ENCODE measurements around the gene CCDC92. TPM values are rescaled to one million over a fixed set of nuclear protein-coding genes. Genes with fewer than 3 reads are reported as not detected.

CCDC92 gene
- total RNA-seq, 2 donors from 2014 or later: 21.1 to 31.0 TPM

DNA sequence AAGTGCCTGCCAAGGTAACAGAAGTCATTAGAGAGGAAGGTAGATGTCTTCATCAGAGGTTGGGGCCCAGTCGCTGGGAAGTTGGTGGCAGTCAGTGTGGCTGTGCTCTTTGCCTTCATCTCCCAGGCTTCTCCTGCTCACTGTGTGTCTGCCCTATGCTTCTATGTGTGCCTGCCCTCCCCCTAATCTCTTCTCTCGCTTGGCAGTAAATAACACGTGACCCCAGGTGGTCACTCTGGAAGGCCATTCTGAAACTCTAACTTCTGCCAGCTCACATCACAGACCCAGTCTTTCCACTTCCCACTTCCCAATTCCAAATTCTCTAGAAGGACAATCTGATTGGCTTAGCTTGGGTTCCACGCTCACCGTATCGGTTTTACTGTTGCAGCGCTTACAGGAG is 9.6 kb upstream of the CCDC92 start:
- ATAC-seq (replicated peaks in 1 of 2) (no peak), DNase-seq (no peak)
- Mint-ChIP-seq H3K27ac (no peak overlapping the region), H3K27me3 (ENCODE audit: low read depth) (no peaks in the 10 kb centered on the region), H3K9me3 (no peaks in the 10 kb centered on the region), H3K4me3 (no peak overlapping the region), H3K36me3 (ENCODE audit: insufficient read depth in 2 of 2) (peaks cover 0 to 2% of the 10 kb centered on the region in 2 donors), H3K4me1 (ENCODE audit: low read depth) (peaks cover 14% of the 10 kb centered on the region)

DNA sequence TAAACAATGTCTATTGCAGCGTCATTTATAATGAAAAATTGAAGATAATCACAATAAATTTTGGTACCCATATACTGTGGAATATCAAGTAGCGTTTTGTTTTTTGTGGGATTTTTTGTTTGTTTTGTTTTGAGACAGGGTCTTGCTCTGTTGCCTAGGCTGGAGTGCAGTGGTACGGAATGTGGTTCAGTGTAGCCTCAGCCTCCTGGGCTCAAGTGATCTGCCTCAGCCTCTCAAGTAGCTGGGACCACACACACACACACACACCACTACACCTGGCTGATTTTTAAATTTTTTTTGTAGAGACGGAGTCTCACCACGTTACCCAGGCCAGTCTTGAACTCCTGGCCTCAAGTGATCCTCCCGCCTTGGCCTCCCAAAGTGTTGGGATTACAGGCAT is 6.9 kb upstream of the CCDC92 start:
- H3K27me3 Mint-ChIP-seq (ENCODE audit: low read depth): no peaks in the 10 kb centered on the region
- no peaks in the 10 kb centered on the region for H3K9me3 Mint-ChIP-seq
- peaks cover 20% of the 10 kb centered on the region for H3K4me1 Mint-ChIP-seq (ENCODE audit: low read depth)
- no peak overlapping the region for H3K4me3 Mint-ChIP-seq
- DNase-seq (no peak), ATAC-seq (replicated peaks in 1 of 2) (no peak)
- peaks cover 0 to 8% of the 10 kb centered on the region in 2 donors for H3K36me3 Mint-ChIP-seq (ENCODE audit: insufficient read depth in 2 of 2)
- H3K27ac Mint-ChIP-seq: no peak overlapping the region

DNA sequence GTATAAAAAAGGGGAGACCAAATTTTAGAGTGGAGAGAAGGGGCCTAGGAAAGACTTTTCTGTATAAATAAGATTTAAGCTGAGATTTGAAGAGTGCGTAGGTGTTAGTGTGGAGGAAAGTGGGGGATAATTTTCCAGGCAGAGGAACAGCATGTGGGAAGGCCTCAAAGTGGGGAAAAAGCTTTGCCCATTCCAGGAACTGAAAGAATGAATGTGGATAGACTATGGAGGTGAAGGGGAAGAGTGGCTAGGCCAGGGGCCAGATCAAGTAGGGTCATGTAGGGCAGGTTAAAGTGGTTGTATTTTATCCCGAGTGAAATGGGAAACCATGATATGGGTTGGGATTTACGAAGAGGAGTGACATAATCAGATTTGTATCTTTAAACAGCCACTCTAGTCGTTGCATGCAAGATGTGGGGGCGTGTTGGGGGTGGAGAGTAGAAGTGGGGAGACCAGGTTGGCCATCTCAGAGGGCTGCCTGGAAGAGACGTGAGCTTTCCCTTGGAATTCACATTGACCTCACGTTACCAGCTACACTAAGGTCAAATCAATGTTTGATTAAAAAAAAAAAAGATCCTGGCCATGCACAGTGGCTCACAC is 3.7 kb upstream of the CCDC92 start:
- Mint-ChIP-seq H3K27me3 (ENCODE audit: low read depth) (no peaks in the 10 kb centered on the region), H3K36me3 (ENCODE audit: insufficient read depth in 2 of 2) (peaks cover 5 to 11% of the 10 kb centered on the region in 2 donors), H3K4me1 (ENCODE audit: low read depth) (peaks cover 25% of the 10 kb centered on the region), H3K27ac (no peak overlapping the region), H3K9me3 (no peaks in the 10 kb centered on the region), H3K4me3 (no peak overlapping the region)
- DNase-seq (no peak), ATAC-seq (replicated peaks in 1 of 2) (no peak)

DNA sequence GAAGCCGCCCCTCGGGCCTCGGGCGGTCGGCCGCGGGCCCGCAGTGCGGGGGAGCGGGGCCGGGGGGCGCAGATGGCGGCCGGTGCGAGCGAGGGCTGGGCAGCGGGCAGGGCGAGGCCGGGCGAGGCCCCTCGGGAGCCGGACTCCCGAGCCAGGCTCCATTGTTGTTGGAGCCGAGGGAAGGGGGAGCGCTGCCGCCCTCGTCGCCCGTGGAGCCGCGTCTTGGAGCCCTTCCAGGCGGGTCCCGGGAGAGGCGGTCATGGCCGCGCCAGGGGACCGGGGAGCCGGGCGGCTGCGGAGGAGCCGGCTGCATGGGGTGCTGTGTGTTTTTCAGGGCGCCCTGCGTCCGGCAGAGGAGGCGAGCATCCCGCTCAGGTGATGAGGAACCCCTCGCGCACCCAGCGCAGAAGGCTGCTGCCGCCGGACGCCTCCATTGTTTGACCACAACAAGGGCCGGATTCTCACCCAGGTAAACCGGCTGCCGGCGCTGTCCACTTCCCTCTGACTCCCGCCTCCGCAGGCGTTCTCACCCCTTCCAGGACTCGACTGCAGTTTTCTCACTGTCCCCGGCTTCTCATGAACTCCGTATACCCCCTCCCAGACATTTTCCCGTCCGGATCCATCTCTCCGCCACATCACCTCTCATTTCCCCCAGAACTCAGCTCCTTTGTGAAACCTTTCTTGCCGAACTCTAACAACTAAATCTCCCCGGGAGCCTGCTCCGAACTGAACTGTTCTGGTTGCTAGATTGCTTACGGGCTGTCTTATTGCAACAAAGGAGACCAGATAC is 1.1 kb upstream of the CCDC92 start:
- Mint-ChIP-seq H3K9me3 (no peaks in the 10 kb centered on the region), H3K27me3 (ENCODE audit: low read depth) (no peaks in the 10 kb centered on the region), H3K4me3 (peak overlapping the region; percentile 88), H3K27ac (peak overlapping the region; percentile 44), H3K4me1 (ENCODE audit: low read depth) (peaks cover 50% of the 10 kb centered on the region), H3K36me3 (ENCODE audit: insufficient read depth in 2 of 2) (peaks cover 5 to 9% of the 10 kb centered on the region in 2 donors)
- DNase-seq: peak; percentile 35 to 42
- ATAC-seq (replicated peaks in 1 of 2): peak; percentile 1 to 3

DNA sequence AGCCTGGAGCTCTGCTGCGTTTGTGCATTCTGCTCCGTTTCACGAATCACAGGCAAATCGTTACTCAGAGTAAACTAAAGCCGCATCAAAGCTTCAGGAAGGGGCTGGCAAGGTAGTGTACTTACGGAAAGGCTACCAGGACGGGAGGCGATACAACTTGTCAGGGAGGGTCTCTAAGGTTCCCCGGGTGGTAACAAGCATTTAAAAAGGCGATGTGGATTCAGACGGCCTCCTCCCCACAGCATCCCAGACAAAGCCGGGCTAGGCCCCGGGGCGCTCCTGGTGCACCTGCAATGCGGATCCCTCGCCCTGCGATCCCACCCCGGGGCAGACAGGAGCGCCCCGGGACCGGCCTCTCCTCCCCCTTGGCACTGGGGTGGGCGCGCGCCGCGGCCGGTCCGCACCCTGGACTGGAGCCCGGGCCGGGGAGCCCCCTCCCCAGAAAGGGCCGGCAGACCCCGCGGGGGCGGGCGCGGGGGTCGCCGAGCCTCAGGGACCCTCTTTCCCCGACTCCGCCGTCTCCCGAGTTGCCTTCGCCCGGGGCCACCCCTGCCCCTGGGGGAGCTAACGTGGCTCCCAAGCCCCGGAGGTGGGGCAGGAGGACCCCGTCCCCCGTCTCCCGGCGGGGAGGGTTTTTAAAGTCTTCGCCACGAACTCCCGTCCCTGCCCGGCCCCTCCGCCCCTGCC is 718 bp downstream of the CCDC92 start:
- H3K9me3 Mint-ChIP-seq: no peaks in the 10 kb centered on the region
- peak in 1 of 2 donors; percentile 12 for ATAC-seq (replicated peaks in 1 of 2)
- H3K36me3 Mint-ChIP-seq (ENCODE audit: insufficient read depth in 2 of 2): peaks cover 5 to 9% of the 10 kb centered on the region in 2 donors
- peak; percentile 48 to 50 for DNase-seq
- H3K4me1 Mint-ChIP-seq (ENCODE audit: low read depth): peaks cover 51% of the 10 kb centered on the region
- no peaks in the 10 kb centered on the region for H3K27me3 Mint-ChIP-seq (ENCODE audit: low read depth)
- peak overlapping the region; percentile 49 for H3K27ac Mint-ChIP-seq
- H3K4me3 Mint-ChIP-seq: peak overlapping the region; percentile 93 to 95

DNA sequence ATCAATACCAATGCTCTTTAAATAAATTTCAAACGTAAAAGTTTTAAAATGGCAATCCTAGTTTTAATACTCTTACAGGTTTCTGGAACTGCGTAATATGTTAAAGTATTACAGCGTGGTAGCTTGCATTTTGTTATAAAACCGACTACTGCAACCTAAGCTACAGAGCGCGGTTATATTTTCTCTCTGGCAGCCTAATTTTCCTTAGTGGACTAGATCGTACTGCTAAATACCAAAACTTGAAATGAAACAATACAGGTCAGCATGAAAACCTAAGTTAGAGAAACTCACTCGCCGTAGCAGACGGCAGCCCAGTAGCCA is 1.2 kb downstream of the CCDC92 start:
- no peak for DNase-seq
- ATAC-seq (replicated peaks in 1 of 2): no peak
- no peaks in the 10 kb centered on the region for H3K27me3 Mint-ChIP-seq (ENCODE audit: low read depth)
- H3K4me3 Mint-ChIP-seq: peak overlapping the region; percentile 93 to 95
- H3K4me1 Mint-ChIP-seq (ENCODE audit: low read depth): peaks cover 51% of the 10 kb centered on the region
- peak overlapping the region; percentile 49 for H3K27ac Mint-ChIP-seq
- no peaks in the 10 kb centered on the region for H3K9me3 Mint-ChIP-seq
- H3K36me3 Mint-ChIP-seq (ENCODE audit: insufficient read depth in 2 of 2): peaks cover 5 to 9% of the 10 kb centered on the region in 2 donors

DNA sequence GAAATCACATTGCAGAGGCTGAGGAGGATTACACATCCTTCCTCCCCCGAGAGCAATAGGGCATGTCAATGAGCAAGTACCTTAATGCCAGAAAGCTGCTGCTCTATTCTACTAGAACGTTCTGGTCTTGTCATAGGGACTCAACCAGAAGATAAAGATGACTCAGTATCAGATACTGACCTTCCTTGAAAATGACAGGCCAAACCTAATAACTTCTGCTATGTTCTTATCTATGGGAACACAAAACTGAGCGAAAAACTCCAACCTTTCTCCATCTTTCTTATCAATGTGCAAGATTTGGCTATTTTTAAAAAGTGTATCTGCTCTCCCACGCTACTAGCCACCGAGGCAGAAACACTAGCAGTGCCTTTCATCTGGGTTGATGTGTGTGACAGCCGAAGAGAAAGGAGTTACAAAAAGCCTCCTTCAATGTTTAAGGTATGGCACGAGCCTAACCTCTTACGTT is 5.5 kb downstream of the CCDC92 start:
- Mint-ChIP-seq H3K9me3 (no peaks in the 10 kb centered on the region), H3K4me3 (no peak overlapping the region), H3K27ac (no peak overlapping the region), H3K4me1 (ENCODE audit: low read depth) (peaks cover 43% of the 10 kb centered on the region), H3K27me3 (ENCODE audit: low read depth) (no peaks in the 10 kb centered on the region), H3K36me3 (ENCODE audit: insufficient read depth in 2 of 2) (peaks cover 0 to 2% of the 10 kb centered on the region in 2 donors)
- DNase-seq (no peak), ATAC-seq (replicated peaks in 1 of 2) (no peak)

DNA sequence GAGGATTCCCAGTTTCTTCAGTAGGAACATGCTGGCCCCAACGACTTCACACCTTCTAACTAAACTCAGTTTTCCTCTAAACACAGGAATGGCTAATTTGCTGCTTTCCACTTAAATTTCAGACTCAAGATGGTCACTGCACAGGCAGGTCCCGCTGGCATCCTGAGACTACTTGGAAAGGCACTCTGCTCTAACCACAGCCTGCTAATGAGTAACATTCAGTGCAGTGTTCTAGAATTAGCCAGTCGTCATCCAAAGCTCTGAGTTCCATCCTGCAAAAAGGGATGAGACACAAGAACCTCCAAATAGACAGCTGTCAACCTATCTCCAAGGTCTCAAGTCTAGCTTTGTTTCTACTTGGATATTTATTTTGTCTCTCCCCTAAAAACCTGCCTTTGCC is 6.0 kb downstream of the CCDC92 start:
- H3K27ac Mint-ChIP-seq: no peak overlapping the region
- peaks cover 0 to under 1% of the 10 kb centered on the region in 2 donors for H3K36me3 Mint-ChIP-seq (ENCODE audit: insufficient read depth in 2 of 2)
- H3K4me1 Mint-ChIP-seq (ENCODE audit: low read depth): peaks cover 41% of the 10 kb centered on the region

DNA sequence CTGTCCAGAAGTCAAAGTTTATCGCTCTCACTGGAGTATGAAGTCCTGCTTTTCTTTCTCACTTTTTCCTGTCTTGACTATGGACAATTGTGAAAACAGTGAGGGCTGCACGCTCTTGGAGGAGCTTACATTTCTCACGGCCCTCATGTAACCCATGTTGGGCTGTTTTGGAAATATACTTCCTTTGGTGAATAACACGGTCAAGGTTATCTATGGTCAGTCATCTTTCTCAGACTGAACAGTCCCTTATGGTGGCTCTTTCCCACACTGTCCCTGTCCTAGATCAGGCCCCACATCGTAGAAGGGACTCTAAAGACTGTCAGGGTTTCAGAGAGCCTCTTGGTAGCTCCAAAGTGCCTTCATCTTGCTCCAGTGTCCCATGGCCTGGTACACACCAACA is 7.2 kb downstream of the CCDC92 start:
- Mint-ChIP-seq H3K4me1 (ENCODE audit: low read depth) (peaks cover 29% of the 10 kb centered on the region), H3K9me3 (no peaks in the 10 kb centered on the region), H3K27ac (no peak overlapping the region), H3K4me3 (no peak overlapping the region), H3K36me3 (ENCODE audit: insufficient read depth in 2 of 2) (no peaks in the 10 kb centered on the region), H3K27me3 (ENCODE audit: low read depth) (no peaks in the 10 kb centered on the region)
- DNase-seq: no peak
- ATAC-seq (replicated peaks in 1 of 2): no peak

More for the DNA sequence above, 6.0 kb downstream of the CCDC92 start:
- ATAC-seq (replicated peaks in 1 of 2) (no peak), DNase-seq (no peak)
- no peak overlapping the region for H3K4me3 Mint-ChIP-seq
- no peaks in the 10 kb centered on the region for H3K9me3 Mint-ChIP-seq
- H3K27me3 Mint-ChIP-seq (ENCODE audit: low read depth): no peaks in the 10 kb centered on the region

DNA sequence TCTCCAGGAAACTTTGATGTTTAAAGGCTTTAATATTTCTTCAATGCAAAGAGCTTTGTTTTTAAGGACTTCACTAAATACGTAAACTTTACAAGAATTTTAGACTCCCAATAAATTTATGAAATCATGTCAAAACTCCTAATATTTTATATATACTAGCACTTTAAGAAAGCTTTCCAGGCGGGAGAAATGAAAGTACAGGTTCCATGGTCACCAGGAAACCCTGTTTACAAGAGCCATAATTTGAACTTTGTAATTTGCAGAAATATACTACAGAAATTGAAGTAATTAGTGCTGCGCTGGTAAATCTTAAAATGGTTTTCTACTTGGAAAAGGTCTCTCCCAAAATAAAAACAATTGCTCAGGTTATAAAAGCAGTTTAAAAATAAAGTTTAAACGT is 8.8 kb downstream of the CCDC92 start:
- DNase-seq (no peak), ATAC-seq (replicated peaks in 1 of 2) (no peak)
- Mint-ChIP-seq H3K9me3 (no peaks in the 10 kb centered on the region), H3K4me1 (ENCODE audit: low read depth) (peaks cover 14% of the 10 kb centered on the region), H3K27ac (no peak overlapping the region), H3K4me3 (no peak overlapping the region), H3K27me3 (ENCODE audit: low read depth) (no peaks in the 10 kb centered on the region), H3K36me3 (ENCODE audit: insufficient read depth in 2 of 2) (no peaks in the 10 kb centered on the region)

DNA sequence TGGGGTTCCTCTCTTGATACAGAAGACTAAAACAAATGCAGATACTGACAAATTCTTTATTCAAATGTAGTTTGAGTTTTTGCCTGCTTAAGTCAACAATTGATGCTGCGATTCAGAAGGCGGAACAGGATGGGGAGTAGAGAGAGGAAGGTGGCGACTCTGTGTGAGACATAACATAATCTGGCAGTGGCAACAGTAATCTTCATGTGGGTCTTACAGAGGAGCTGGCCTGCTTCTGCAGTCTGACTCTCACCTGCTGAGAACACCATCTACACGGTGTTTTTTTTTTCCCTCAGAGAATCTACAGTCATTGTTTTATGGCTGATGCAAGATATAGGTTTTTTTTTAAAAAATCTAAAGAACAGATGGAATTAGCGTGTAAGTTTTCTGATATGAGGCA is 10.1 kb downstream of the CCDC92 start:
- H3K4me3 Mint-ChIP-seq: no peak overlapping the region
- H3K27me3 Mint-ChIP-seq (ENCODE audit: low read depth): no peaks in the 10 kb centered on the region
- H3K9me3 Mint-ChIP-seq: no peaks in the 10 kb centered on the region
- H3K36me3 Mint-ChIP-seq (ENCODE audit: insufficient read depth in 2 of 2): no peaks in the 10 kb centered on the region
- no peak overlapping the region for H3K27ac Mint-ChIP-seq
- DNase-seq (no peak), ATAC-seq (replicated peaks in 1 of 2) (peak in 1 of 2 donors; percentile 51)
- H3K4me1 Mint-ChIP-seq (ENCODE audit: low read depth): peaks cover 12% of the 10 kb centered on the region

DNA sequence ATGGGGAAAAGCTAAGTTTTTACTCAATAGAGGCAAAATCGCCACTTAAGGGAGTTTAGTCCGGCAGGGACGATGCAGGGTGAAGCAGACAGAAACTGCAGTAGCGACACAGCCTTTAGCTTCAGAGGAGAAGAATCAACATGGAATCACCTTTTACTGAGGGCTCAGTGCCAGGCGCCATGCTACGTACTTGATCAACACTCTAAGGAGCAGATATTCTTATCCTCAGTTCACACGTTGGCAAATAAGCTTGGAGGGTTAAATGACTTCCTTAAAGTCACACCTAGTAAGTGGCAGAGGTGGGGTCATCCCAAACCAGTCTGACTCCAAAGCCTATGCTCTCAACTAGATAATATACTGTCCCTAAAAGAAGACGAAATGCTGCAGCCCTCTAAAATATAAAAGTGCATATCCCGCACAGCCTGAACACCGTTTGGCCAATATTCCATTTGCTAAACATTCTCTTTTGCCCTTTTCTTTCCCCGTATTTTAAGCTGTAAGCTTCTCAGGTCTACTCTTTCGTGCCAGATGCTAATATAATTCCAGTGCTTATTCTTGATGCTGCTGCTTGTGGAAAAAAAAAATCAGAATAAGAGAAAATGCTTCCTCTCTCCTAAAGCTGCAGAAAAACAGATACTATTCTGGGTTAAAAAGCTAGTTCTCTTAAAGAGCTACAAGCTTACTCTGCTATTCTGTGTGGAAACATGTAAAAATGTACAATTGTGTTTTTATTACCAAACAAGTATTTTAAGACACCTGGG is 10.9 kb downstream of the CCDC92 start:
- no peak overlapping the region for H3K4me3 Mint-ChIP-seq
- H3K4me1 Mint-ChIP-seq (ENCODE audit: low read depth): peaks cover 12% of the 10 kb centered on the region
- no peak for ATAC-seq (replicated peaks in 1 of 2)
- no peak for DNase-seq
- no peaks in the 10 kb centered on the region for H3K36me3 Mint-ChIP-seq (ENCODE audit: insufficient read depth in 2 of 2)
- no peaks in the 10 kb centered on the region for H3K9me3 Mint-ChIP-seq
- H3K27ac Mint-ChIP-seq: no peak overlapping the region
- H3K27me3 Mint-ChIP-seq (ENCODE audit: low read depth): no peaks in the 10 kb centered on the region

DNA sequence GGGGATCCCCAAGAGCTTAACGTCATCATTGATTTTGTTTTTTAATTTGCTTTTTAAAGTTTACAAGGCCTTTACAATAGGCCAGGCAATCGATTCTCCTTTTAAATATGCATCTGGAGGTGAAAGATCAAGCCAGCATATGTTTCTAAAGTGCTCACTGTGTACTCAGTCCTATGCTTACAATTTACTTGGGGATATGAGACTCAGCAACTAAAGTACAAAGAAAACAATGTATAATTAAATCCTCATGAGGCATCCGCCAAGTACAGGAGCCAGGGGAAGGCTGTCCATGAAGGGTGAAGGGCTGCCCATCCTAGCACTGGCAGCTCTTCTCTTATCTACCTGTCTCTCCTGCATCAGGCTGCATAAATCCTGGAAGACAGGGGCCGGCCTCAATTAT is 11.8 kb downstream of the CCDC92 start:
- ATAC-seq (replicated peaks in 1 of 2): no peak
- Mint-ChIP-seq H3K4me1 (ENCODE audit: low read depth) (peaks cover 12% of the 10 kb centered on the region), H3K27me3 (ENCODE audit: low read depth) (no peaks in the 10 kb centered on the region), H3K4me3 (no peak overlapping the region), H3K9me3 (no peaks in the 10 kb centered on the region), H3K27ac (no peak overlapping the region), H3K36me3 (ENCODE audit: insufficient read depth in 2 of 2) (no peaks in the 10 kb centered on the region)
- no peak for DNase-seq

Data from activated T-cell treated with anti-CD3 and anti-CD28 coated beads, Interleukin-2, amount 50 U/mL, for 72 hours (primary cell).